IPS DF 19.7 (cell line): Measurements from ENCODE around the gene KRT10.
"Not testable (repeated sequence)": the region's sequence is repeated elsewhere in the genome, so short reads cannot be mapped to it uniquely, and the experiment has no call there.

Source experiments
- DNase-seq: peaks from one replicate; pipeline ENCODE4 v3.0.0-alpha.2; 2013; ENCODE audit warnings: low read depth, low spot score

The KRT10 gene

GRCh38 chr17:40833882-40834281 lies 11.5 kb upstream of the KRT10 start:
- DNase-seq = no peak

- no peak for DNase-seq
These were observed 10.4 kb upstream of the KRT10 start for GRCh38 chr17:40832840-40833239.

DNA sequence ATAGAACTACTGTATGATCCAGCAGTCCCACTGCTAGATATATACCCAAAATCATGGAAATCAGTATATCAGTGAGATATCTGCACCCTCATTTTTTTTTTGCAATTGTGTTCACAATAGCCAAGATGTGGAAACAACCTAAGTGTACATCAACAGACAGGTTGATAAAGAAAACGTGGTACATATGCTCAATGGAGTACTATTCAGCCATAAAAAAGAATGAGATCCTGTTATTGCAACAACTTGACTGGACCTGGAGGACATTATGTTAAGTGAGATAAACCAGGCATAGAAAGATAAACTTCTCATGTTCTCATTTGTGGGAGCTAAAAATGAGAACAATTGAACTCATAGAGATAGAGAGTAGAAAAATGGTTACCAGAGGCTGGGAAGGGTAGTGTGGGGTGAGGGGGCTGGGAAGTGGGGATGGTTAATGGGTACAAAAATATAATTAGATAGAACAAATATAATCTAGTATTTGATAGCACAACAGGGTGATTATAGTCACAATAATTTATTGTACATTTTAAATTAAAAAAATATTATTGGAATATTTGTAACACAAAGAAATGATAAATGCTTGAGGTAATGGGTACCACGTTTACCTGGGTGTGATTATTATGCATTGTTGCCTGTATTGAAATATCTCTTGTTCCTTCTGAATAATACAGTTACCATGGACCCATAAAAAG lies 7.8 kb upstream of the KRT10 start:
- no peak for DNase-seq

- no peak for DNase-seq
These were observed 6.1 kb upstream of the KRT10 start for GRCh38 chr17:40828454-40829044.

GRCh38 chr17:40827746-40828453 lies 5.5 kb upstream of the KRT10 start:
- no peak for DNase-seq

GRCh38 chr17:40825599-40825998 lies 3.2 kb upstream of the KRT10 start:
- DNase-seq = no peak

DNA sequence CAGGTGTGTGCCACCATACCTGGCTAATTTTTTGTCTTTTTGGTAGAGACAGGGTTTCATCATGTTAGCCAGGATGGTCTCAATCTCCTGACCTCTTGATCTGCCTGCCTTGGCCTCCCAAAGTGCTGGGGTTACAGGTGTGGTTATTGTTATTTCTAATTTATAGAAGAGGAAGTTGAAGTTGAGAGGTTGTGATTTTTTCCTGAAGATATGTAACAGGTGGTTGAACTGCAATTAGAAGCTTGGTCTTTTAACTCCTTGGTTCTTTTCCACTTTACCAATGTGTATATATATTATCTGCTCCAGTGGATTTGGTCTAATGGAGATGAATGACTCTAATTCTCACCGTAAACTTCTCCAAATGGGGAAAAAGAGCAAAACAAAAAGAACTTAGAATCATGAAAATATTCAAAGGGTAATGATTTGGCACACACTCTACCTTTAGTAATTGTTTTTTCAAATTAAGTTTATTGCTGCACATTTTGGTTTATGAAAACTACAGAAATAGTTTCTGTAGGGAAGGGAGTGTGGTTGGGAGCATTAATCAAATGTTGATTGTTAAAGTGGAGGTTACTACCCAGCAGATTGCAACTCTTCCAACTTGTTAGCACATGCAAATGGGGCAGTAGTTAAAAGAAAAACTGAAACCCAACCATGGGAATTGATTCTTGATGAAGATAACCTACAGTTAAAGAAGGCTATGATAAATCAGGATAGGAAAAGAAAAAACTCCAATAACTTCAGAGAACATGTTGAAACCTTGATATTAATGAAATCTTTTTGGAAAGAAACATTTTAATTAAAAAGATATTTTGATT lies 1.8 kb upstream of the KRT10 start:
- DNase-seq = no peak

GRCh38 chr17:40821536-40821935 lies 878 bp downstream of the KRT10 start:
- no peak for DNase-seq

- DNase-seq = no peak
These were observed 2.1 kb downstream of the KRT10 start for GRCh38 chr17:40820228-40820838.

DNA sequence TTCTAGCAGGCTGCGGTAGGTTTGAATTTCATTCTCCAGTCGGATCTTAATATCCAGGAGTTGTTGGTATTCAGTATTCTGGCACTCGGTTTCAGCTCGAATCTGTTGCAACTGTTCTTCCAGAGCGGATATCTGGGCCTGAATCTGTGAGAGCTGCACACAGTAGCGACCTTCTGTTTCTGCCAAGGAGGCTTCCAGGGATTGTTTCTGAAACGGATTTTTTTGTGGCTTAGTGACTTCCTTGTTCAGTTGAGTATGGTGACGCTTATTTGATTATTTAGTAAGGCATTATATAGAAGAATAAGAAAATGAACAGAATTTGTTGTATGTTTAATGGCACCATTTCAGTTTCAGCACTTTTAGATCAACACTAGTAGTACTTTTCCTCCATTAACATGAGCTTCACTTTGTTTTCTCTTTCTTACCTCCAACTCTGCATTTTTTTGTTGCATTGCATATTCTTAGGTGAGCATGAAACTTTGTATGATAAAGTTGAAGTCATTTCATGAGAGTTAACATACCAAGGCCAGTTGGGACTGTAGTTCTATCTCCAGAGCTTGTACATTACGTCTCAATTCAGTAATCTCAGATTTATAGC lies 2.8 kb downstream of the KRT10 start:
- DNase-seq = no peak

DNA sequence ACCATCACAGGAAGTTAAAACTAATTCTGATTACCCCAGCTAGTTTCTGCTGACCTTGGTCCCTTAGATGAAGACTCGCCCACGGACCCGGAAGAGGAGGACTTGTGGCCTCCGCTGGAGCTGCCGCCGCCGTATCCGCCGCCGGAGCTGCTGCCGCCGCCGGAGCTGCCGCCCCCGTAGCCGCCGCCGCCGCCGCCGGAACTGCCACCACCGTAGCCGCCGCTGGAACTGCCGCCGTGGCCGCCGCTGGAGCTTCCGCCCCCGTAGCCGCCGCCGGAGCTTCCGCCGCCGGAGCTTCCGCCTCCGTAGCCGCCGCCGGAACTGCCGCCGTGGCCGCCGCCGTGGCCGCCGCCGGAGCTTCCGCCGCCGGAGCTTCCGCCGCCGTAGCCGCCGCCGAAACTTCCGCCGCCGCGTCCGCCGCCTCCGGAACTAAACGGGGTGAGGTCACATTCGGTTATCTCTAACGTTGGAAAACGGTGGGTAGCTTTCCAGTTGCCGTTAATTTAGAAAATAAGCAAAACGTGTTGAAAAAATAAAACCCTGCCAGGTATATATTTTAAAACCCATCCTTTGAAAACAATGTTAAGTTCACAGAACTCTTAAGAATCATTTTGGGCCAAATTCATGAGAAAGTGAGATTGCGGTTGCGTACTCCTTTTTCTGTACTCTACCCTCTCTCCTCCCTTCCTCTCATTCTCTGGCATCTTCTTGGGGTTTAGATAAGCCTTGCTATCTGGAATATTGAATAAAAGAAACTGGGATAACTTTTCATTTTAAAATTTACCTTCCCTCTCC lies 3.5 kb downstream of the KRT10 start:
- DNase-seq = no peak

GRCh38 chr17:40818343-40818732 lies 4.1 kb downstream of the KRT10 start:
- no peak for DNase-seq

- no peak for DNase-seq
These were observed 5.2 kb downstream of the KRT10 start for GRCh38 chr17:40817103-40817682.

DNA sequence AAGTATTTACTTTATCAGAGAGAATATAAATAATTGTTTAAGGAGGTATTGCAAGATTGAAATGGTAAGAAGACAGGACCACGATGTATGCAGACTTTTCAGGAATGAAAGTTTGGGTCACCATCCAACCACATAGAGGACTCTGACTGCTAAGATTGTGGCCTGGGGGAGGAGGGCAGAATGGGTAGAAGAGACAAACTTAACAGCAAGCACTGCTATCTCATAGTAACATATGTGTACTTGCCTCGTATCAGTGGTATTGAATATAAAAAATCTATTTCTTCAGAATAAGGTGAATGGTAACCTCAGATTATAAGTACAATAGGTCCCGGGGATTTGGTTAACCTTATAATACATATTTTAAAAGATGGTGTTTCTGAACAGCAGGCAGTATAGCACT lies 5.8 kb downstream of the KRT10 start:
- DNase-seq = no peak

DNA sequence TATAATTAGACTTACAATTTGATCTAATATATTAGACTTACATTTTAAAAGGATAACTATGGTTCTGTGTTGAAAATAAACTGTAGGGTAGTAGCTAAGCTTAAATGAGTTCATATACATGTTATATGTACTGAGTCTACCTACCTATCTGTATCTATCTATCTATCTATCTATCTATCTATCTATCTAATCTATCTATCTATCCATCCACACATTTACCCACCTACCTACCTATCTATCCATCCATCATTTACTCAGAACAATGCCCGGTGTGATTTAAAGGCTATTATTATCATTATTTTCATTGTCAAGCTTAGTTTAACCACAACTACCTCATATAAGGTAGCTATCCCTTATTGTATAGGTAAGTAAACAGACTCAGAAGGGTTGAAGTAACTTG lies 7.0 kb downstream of the KRT10 start:
- DNase-seq = no peak

DNA sequence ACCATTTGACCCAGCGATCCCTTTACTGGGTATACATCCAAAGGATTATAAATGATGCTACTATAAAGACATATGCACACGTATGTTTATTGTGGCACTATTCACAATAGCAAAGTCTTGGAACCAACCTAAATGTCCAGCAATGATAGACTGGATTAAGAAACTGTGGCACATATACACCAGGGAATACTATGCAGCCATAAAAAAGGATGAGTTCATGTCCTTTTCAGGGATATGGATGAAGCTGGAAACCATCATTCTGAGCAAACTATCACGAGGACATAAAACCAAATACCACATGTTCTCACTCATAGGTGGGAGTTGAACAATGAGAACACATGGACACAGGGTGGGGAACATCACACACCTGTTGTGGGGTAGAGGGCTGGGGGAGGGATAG lies 7.8 kb downstream of the KRT10 start:
- not testable (repeated sequence) for DNase-seq

DNA sequence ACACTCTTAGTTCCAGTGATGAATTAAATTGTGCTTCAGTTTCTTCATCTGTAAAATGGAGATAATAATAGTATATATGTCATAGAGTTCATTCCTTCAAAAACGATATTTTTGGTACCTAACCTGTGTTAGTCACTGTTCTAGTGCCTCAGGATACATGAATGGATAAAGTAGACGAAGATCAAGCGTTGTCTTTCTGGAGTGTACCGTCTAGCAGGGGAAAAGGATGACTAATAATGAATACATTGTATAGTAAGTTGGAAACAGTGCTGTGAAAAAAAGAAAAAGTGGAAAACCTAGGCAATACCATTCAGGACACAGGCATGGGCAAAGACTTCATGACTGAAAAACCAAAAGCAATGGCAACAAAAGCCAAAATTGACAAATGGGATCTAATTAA lies 8.6 kb downstream of the KRT10 start:
- no peak for DNase-seq

DNA sequence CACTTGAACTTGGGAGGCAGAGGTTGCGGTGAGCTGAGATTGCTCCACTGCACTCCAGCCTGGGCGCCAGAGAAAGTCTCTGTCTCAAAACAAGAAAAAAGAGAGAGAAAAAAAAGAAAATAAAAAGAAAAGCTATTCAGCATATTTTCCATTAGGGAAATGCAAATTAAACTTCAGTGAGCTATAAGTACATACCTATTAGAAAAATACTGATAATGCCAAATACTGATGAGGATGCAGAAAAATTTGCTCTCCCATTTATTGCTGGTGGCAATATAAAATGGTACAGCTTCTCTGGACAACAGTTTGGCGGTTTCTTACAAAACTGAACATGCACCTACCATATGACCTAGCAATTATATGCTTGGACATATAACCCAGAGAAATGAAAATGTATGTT lies 9.8 kb downstream of the KRT10 start:
- no peak for DNase-seq

DNA sequence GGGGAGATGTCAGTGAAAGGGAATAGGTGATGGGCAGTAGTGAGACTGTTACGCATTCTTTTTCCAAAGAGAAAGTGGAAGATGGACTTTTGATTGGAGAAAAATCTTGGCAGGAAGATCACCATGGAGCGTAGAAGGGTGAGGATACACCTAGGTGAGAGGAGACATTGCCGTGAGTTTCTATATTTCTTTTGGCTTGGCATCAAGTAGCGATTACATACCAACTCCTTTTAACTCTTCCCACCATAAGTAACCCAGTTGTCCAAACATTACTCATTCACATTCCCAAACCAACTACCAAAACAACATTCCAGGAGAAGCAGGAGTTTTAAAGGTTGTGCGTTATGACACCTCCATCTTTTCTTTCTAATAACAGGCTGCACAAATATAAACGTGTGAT lies 11.9 kb downstream of the KRT10 start:
- no peak for DNase-seq

GRCh38 chr17:40809721-40810421 lies 12.5 kb downstream of the KRT10 start:
- no peak for DNase-seq
